ENCODE measurements around the gene SLC30A9.

Gene SLC30A9

GRCh38 chr4:42136371-42136770 lies 146.0 kb downstream of the SLC30A9 start:
- no peak for DNase-seq (ENCODE audit: low read depth)

All from activated T-cell treated with anti-CD3 and anti-CD28 coated beads for 48 hours (primary cell).